ENCODE results near the gene SPDYE2. TPM values are rescaled to one million over a fixed set of nuclear protein-coding genes. Genes with fewer than 3 reads are reported as not detected.
"Not testable (repeated sequence)": the region's sequence is repeated elsewhere in the genome, so short reads cannot be mapped to it uniquely, and the experiment has no call there.

Gene SPDYE2
- total RNA-seq, 1 experiment from 2014 or later: not detected

GRCh38 chr7:102599699-102600098 lies 48.7 kb downstream of the SPDYE2 start:
- DNase-seq (ENCODE audit: low read depth): not testable (repeated sequence)

- not testable (repeated sequence) for DNase-seq (ENCODE audit: low read depth)
Observed at GRCh38 chr7:102602317-102602716, 51.3 kb downstream of the SPDYE2 start.

DNA sequence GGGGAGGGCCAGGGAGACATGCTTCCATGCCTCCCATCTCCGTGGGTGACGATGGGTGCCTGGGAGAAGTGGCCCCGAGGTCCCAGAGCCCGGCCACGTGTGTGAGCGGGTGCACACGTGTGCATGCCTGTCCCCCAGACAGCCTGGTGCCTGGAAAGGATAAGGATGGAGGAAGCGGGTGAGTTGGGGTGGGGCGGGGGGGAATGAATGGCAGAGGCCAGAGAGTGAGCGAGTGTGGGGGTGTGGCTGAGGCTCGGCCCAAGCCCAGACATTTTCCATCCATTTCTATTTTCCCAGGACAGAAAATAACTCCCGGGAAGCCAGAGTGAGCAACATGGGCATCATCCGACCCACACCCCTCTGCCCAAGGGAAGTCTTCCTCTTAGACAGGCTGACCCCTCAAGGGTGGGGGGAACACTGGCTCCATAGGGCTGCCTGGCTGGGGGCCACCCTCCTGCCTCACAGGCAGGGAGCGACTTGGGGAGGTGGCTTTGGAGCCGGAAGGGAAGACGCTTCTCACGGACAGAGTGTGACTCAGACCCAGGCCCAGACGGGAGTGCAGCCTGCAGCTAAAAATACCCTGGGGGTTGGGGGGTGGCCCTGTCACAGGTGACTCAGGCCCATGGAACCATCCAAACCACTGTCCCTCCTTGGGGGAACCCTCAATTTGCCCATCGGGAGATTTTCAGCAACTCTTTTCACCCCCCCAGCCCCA lies 53.6 kb downstream of the SPDYE2 start:
- DNase-seq (ENCODE audit: low read depth): not testable (repeated sequence)

DNA sequence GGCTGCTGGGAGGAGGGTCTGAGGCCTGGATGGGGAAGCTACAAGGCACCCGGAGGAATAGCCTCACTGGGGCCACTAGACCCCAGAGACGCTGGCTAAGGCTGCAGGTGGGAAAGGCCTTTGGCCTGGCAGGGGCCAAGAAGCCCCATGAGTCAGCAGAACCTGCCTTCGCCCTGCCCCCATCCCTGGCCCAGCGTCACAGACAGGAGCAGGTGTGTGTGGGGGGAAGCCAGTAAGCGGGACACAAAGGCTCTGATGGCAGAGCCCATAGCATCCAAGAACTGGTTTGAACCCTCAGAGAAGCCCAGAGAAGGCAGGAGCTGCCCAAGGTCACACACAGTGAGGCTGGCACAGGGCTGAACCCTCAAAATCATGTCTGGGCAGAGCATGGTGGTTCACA lies 55.8 kb downstream of the SPDYE2 start:
- not testable (repeated sequence) for DNase-seq (ENCODE audit: low read depth)

DNA sequence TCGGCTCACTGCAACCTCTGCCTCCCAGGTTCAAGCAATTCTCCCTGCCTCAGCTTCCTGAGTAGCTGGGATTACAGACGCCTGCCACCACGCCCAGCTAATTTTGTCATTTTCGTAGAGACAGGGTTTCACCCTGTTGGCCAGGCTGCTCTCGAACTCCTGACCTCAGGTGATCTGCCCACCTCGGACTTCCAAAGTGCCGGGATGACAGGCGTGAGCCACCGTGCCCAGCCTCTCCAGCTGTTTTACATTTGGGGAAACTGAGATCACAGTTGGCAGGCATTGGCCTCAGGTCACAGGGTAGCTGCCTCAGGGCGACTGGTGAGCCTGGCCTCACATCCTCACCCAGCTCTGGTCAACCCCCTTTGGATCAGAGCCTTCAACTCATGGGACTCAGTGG lies 58.7 kb downstream of the SPDYE2 start:
- DNase-seq (ENCODE audit: low read depth): not testable (repeated sequence)

DNA sequence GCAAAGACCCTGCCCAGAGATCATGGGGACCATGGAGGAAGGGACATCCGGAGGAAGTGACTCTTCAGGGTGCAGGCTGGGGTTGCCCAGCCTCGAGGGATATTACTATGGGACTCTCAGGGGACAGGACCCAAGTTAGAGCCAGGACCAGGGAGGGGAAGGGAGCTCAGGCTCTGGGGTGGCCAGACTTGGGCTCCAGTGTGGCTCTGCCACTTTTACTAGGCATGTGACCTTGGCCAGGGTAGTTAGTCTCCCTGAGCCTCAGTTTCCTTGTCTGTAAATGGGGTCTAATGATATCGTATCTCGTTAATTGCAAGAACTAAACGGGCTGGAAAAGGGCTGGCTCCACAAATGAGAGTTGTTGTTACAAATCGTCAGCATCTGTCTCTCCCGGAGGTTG lies 59.4 kb downstream of the SPDYE2 start:
- DNase-seq (ENCODE audit: low read depth): not testable (repeated sequence)

DNA sequence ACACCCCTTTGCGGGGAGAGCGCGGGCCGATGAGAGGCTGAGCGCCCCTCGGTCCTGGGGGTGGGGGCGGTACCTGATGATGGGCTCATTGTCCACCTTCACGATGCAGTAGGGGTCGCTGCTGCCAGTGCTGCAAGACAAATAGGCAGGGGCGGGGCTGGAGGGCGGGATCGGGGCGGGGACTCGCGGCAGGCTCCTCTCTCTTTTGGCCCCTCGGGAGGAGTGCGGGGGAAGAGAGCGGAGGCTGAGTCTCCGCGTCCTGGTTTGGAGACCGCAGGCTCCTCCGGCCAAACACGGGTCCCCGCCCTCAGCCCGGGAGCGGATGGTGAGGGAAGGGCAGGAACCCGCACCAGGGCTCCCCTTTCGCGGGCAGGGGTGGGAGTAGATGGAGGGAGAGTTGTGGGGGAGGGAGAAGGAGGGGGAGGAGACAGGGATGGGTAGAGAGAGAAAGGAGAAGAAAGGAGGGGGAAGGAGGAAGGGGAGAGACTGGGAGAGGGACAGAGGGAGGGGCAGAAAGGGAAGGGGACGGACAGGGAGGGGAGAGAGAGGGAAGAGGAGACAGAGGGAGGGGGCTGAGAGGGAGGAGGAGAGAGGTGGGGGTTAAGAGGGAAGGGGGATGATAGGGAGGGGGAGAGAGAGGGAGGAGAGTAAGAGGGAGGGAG lies 60.1 kb downstream of the SPDYE2 start:
- DNase-seq (ENCODE audit: low read depth): not testable (repeated sequence)

GRCh38 chr7:102611675-102612325 lies 60.8 kb downstream of the SPDYE2 start:
- peak; percentile 0 for DNase-seq (ENCODE audit: low read depth)

Other genes starting within 250 kb of the SPDYE2 start
- gene SPDYE6, start 194.8 kb upstream of the SPDYE2 start, total RNA-seq (2014; rRNA removed; shearing (Covaris generic)): not detected in 2 replicates
- gene PRKRIP1, start 154.9 kb upstream of the SPDYE2 start, total RNA-seq (2014; rRNA removed; shearing (Covaris generic)): 19.9 and 21.1 TPM in 2 replicates
- gene ORAI2, start 117.7 kb upstream of the SPDYE2 start, total RNA-seq (2014; rRNA removed; shearing (Covaris generic)): 41.0 and 60.3 TPM in 2 replicates
- 27.3 and 28.2 TPM in 2 replicates for gene ALKBH4, start 86.4 kb upstream of the SPDYE2 start, total RNA-seq (2014; rRNA removed; shearing (Covaris generic))
- gene LRWD1, start 86.2 kb upstream of the SPDYE2 start, total RNA-seq (2014; rRNA removed; shearing (Covaris generic)): 49.3 and 55.6 TPM in 2 replicates
- 81.7 and 93.9 TPM in 2 replicates for gene POLR2J, start 72.3 kb upstream of the SPDYE2 start, total RNA-seq (2014; rRNA removed; shearing (Covaris generic))
- gene RASA4B, start 33.4 kb upstream of the SPDYE2 start, total RNA-seq (2014; rRNA removed; shearing (Covaris generic)): 0.67 and 1.2 TPM in 2 replicates
- 4.7 and 6.4 TPM in 2 replicates for gene UPK3BL2, start 7.5 kb upstream of the SPDYE2 start, total RNA-seq (2014; rRNA removed; shearing (Covaris generic))
- 20.6 and 32.1 TPM in 2 replicates for gene POLR2J3, start 21.4 kb downstream of the SPDYE2 start, total RNA-seq (2014; rRNA removed; shearing (Covaris generic))
- 1.3 and 2.8 TPM in 2 replicates for gene RASA4, start 65.5 kb downstream of the SPDYE2 start, total RNA-seq (2014; rRNA removed; shearing (Covaris generic))
- 44.0 and 55.2 TPM in 2 replicates for gene UPK3BL1, start 91.6 kb downstream of the SPDYE2 start, total RNA-seq (2014; rRNA removed; shearing (Covaris generic))
- gene SPDYE2B, start 99.1 kb downstream of the SPDYE2 start, total RNA-seq (2014; rRNA removed; shearing (Covaris generic)): not detected in 2 replicates
- 1.5 and 1.6 TPM in 2 replicates for gene POLR2J2, start 120.4 kb downstream of the SPDYE2 start, total RNA-seq (2014; rRNA removed; shearing (Covaris generic))
- 6.9 and 8.2 TPM in 2 replicates for gene FAM185A, start 197.8 kb downstream of the SPDYE2 start, total RNA-seq (2014; rRNA removed; shearing (Covaris generic))

All from HT1080 (cell line).